ENCODE measurements around the gene FOXP1.

Gene FOXP1

GRCh38 chr3:71585887-71586809 is 2.6 kb upstream of the FOXP1 start:
- DNase-seq, result peak; percentile 20 to 46 (median 22)

- DNase-seq, result peak in 1 of 3 experiments; percentile 49
These were observed 1.6 kb upstream of the FOXP1 start for GRCh38 chr3:71585131-71585530.

DNA sequence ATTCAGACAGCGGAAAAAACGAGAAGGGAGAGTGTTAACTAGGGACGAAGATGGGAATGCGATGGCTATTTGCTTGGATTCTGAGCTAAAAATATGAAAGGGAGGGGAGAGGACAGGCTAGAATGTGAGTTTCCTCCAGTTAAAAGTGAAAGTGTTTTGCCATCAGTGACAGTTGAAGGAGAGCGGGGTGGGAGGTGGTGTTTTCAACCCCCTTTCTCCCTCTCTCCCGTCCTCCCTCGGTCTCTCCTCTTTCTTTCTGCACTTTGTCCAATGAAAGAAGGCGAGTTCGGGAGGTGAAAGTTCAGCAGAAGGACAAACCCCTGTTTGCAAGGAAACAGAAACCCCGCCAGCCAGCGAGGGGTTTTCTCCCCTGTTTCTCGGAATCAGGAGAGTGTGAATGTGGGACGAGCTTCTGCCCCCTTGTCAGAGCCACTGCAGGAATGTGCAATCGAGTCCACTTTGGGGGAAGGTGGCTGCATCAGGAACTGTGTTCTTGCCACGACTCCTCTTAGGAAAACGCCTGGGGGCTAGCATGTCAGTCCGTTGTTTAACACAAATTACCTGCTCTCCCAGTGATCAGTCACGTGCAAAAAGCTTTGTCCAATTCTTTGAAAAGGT is 975 bp upstream of the FOXP1 start:
- DNase-seq, result peak; percentile 21 to 77 (median 50)

DNA sequence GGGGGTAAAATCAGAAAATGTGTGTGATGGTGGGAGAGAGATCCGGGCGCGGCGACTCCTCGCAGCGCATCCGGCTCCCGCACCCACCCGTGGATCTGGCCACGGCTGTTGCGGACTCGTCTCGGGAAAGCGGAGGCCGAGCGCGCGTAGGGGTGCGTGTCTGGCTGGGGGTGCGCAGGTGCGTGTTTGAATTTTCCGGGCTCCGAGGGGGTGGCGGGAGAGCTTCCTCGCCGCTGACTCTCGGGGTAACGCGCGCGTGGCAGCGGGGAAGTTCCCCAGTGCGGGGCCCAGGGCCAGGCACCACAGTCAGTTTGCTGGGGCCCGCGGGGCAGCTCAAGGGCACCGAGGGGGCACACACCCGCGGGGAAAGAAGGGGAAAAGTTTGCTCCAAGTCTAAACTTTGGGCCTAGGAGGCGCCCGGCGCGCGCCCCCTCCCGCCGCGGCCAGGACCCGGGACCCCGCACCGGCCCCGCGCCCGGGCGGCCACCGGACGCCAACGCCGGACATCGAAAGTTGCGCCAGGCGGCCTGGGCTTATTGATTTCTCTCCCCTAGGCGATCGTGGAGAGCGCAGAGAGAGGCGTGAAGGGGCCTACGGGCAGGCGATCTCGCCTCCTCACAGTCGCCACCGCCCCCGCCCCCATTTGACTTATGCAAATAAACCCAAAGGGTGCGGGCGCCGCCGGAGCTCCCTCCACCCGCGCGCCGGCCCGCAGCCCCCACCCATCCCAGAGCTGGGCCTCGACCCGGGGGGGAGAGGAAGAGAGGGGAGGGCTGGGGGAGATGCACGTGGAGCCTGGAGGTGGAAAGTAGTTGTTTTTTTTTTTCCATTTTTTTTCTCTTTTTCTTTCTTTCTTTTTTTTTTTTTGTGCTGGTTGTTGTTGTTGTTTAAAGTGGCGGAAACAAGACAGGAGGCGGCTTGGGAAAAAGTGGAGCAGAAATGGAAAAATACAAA is 639 bp downstream of the FOXP1 start:
- DNase-seq, result peak; percentile 71 to 81 (median 74)

GRCh38 chr3:71582036-71582611 is 1.4 kb downstream of the FOXP1 start:
- peak; percentile 41 to 60 (median 54) for DNase-seq

- DNase-seq, result peak; percentile 38 to 68 (median 62)
These were observed 2.0 kb downstream of the FOXP1 start for GRCh38 chr3:71581457-71582035.

GRCh38 chr3:71580636-71581456 is 2.7 kb downstream of the FOXP1 start:
- DNase-seq, result peak; percentile 26 to 54 (median 45)

DNA sequence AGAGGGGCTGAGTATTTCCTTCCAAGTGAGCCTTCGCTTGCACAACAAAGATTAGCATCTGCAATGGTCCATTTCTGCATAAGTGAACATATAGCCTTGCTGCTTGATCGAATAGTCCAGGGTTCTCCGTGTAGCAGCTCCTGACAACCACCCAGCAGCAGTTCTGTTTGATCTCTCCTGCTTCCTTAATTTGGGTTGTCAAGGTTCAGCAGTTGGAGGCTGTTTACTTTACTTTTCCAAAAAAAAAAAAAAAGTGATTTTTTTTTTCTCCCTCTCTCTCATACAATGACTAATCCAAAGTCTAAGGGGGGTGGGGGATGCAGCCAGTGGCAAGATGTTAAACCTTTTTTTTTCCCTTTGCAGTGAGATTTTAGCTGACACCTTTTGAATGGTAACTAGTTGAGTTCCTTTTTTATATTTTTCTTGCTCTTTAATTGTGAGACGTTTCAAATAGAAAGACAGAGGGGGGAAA is 3.6 kb downstream of the FOXP1 start:
- DNase-seq, result peak; percentile 12 to 56 (median 17)

DNA sequence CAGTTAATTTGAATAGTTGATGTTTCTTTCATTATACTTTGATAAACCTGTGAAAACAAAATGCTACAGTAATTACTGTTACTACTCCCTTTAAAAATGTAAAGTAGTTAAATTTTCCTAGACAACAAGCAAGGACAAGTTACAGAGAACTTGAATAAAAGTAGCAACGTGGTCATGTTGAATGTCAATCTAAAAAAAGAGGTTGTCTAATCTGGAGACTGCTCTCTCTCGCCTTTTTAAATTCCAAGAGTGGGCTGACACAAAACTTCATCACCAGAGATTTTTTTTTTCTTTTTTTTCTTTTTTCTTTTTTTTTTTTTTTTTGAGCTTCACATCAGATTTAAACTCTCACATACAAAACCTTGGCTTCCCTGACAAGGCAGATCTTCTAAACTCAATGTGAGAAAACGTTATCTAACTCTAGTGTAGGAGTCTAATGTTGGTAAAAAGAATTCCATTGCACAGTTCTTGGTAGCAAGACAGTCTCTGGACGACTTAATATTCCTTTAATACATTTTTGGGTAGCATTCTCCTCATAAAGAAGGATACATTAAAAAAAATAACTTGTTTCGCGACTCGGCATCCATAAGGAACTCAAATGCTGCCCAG is 4.1 kb downstream of the FOXP1 start:
- DNase-seq, result no peak

DNA sequence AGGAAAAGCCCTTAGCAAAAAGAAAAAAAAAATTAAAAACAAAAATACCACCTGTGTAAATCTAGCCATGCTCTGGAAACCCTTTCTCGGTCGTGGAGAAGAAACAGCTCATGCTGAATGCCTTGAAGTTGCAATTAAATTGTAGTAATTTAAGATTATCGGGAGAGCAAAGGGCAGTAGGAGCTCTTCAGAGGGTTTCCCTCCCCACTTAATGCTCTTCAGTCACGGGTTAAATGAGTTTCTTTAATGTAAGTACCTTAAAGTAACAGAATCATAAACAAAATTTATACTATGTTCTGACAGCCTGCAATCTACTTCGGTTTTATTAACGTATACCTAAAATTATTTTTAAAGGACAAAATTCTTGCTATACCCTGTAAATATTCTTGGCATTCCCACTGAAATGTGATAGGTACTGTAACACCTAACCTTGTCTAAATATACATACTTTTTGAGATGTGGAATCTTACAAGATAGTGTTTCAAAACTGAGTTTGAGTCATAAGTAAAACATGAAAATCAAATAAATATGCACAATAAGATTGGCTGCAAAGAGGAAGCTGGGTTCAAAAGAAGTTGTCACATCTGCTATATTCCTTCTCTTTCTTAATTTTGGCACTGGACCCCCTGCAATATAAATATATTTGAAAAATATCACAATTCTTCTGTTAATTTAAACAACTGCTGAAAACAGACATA is 5.3 kb downstream of the FOXP1 start:
- DNase-seq, result peak in 2 of 3 experiments; percentile 20 to 60

DNA sequence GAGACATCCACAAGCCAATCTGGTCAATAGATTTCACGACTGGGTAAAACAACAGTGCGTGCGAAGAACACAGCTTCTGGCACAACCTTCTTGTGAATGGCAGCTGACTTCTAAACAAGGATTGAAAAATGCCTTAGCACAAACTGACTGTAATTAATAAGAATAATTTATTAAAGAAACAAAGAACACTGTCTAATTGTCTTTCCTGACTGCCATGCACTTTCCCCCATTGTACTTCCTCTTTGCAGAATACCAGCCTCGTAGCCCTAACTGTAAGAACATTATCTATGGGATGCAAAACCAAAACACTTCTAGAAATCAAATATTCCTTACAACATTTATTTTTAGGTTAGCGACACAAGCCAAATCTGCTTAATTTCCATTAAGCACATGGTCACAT is 6.5 kb downstream of the FOXP1 start:
- no peak for DNase-seq

DNA sequence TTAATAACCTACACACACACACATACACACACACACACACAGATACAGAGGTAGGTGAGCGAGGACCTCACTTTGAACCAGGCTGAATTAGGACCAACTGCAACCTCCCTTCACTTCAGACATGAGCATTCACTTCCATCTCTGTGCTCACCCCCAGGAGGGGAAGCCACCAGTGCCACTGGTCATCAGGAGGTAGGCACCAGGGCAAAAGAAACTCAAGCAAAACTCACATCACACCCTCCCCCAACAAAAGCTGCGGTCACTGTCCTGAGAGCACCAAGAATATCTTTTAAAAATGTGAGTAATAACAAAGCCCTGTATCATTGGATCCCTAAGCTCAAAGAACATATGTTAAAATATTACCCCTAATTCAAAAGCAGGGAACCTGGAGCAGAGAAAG is 8.1 kb downstream of the FOXP1 start:
- no peak for DNase-seq

GRCh38 chr3:71573181-71573580 is 10.3 kb downstream of the FOXP1 start:
- no peak for DNase-seq

DNA sequence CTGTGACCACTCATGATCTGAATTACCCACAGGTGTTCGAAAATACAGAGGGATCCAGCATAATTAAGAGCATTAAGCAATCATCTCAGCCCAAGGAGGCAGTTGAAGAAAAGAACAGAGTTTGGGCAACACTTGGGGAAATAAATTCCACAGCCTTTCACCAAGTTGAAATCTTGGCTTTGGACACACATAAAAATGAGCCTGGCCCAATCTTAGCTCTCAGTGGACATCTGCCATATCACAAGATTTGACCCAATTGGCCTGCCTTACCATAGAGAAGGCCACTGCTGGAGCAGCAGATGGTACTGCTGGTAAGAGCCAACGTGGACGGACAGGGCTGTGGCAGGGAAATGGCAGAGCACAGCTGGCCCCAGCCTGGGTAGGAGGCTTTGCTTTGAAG is 13.0 kb downstream of the FOXP1 start:
- DNase-seq, result no peak

DNA sequence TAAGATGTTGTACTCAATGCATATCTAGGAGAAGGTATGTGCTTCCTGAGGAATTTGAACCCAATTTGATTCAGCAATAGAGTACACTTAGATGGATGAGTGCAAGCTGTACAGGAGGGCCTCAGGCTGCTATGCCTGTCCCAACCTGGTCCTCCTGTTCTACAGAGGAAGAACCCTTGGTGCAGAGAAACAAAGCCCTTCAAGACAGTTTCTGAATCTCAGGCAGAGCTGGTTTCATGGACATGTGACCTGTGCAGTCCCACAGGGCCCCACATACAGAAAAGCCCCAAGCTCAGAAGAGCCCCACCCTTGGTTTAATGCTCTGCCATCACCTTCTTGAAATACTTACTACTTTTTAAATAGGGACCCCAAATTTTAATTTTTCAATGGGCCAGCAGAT is 15.3 kb downstream of the FOXP1 start:
- DNase-seq, result no peak

- DNase-seq, result no peak
These were observed 16.8 kb downstream of the FOXP1 start for GRCh38 chr3:71566776-71567175.

DNA sequence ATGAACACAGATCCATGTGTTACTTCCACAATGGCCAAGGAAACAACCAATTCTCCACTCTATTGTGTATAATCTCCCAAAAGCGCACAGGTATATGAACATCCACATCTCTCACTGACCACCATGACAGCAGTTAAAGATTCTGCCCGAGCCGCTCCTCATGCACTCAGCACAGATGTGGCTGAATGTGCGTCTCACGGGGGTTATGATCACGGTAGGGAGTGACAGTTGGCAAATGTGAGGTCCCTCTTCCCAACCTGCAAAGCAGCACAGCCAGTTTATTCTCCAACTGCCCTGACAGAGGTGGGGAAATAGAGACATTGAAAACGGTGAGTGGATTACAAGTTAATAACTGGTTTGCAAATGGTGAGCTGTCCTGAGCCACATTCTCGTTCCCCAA is 17.6 kb downstream of the FOXP1 start:
- DNase-seq, result no peak

GRCh38 chr3:71565316-71565715 is 18.2 kb downstream of the FOXP1 start:
- DNase-seq, result no peak

- no peak for DNase-seq
These were observed 19.2 kb downstream of the FOXP1 start for GRCh38 chr3:71564361-71564760.

DNA sequence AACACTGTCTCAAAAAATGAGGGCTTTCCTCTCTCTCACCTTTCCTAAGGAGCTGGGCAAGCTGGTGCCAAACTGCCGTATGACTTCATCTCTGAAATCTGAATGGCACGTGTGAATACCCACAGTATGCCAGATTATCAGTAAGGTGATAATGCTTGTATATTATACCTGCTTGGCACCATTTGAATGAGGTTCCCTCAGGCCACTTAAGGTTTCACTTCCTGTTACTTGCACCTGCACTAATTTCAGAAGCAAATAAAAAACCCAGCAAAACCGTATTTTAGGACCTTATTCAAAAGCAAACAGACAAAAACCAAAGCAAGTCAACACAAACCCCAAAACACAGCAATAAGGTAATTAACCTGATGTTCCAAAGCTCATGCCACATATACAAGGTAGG is 19.7 kb downstream of the FOXP1 start:
- DNase-seq, result peak in 1 of 3 experiments; percentile 8
